ENCODE measurements around the gene ABLIM2. TPM values are rescaled to one million over a fixed set of nuclear protein-coding genes. Genes with fewer than 3 reads are reported as not detected.

Gene ABLIM2
- total RNA-seq, 1 donor from 2014 or later, result 5.2 TPM

- no peak for ATAC-seq
- DNase-seq, result no peak
- TF ChIP-seq CTCF (IDR thresholded peaks at IDR 0.05), result no peak
- intact Hi-C loops (cut with DNase I), result no loop called here
- no peaks in the 10 kb centered on the region for H3K4me1 ChIP-seq
- no peak overlapping the region for H3K4me3 ChIP-seq
- H3K36me3 ChIP-seq, result no peaks in the 10 kb centered on the region
- no peaks in the 10 kb centered on the region for H3K27me3 ChIP-seq (ENCODE audit: low read depth)
- peaks cover 18% of the 10 kb centered on the region for H3K9me3 ChIP-seq
- no peak overlapping the region for H3K27ac ChIP-seq
These were observed 97.0 kb downstream of the ABLIM2 start for GRCh38 chr4:8061573-8061972.

- intact Hi-C loops (cut with DNase I), result no loop called here
- Histone ChIP-seq H3K9me3 (peaks cover 18% of the 10 kb centered on the region), H3K4me3 (no peak overlapping the region), H3K36me3 (no peaks in the 10 kb centered on the region), H3K27ac (no peak overlapping the region), H3K27me3 (ENCODE audit: low read depth) (no peaks in the 10 kb centered on the region), H3K4me1 (no peaks in the 10 kb centered on the region)
- DNase-seq (no peak), ATAC-seq (no peak)
- no peak for TF ChIP-seq CTCF (IDR thresholded peaks at IDR 0.05)
These were observed 97.5 kb downstream of the ABLIM2 start for GRCh38 chr4:8061145-8061544.

GRCh38 chr4:8060632-8061031 lies 98.0 kb downstream of the ABLIM2 start:
- no peaks in the 10 kb centered on the region for H3K27me3 ChIP-seq (ENCODE audit: low read depth)
- DNase-seq (no peak), ATAC-seq (peak in 1 of 2 donors; percentile 46)
- peaks cover 18% of the 10 kb centered on the region for H3K9me3 ChIP-seq
- no peak overlapping the region for H3K4me3 ChIP-seq
- no peak overlapping the region for H3K27ac ChIP-seq
- no peak for TF ChIP-seq CTCF (IDR thresholded peaks at IDR 0.05)
- intact Hi-C loops (cut with DNase I), result no loop called here
- no peaks in the 10 kb centered on the region for H3K36me3 ChIP-seq
- no peaks in the 10 kb centered on the region for H3K4me1 ChIP-seq

- ATAC-seq (no peak), DNase-seq (no peak)
- Histone ChIP-seq H3K4me3 (no peak overlapping the region), H3K4me1 (no peaks in the 10 kb centered on the region), H3K9me3 (no peaks in the 10 kb centered on the region), H3K27ac (no peak overlapping the region), H3K27me3 (ENCODE audit: low read depth) (no peaks in the 10 kb centered on the region), H3K36me3 (no peaks in the 10 kb centered on the region)
- TF ChIP-seq CTCF (IDR thresholded peaks at IDR 0.05), result no peak
- intact Hi-C loops (cut with DNase I), result no loop called here
These were observed 100.6 kb downstream of the ABLIM2 start for GRCh38 chr4:8058031-8058479.

GRCh38 chr4:8055206-8055605 lies 103.4 kb downstream of the ABLIM2 start:
- no peak for TF ChIP-seq CTCF (IDR thresholded peaks at IDR 0.05)
- intact Hi-C loops (cut with DNase I), result no loop called here
- H3K27me3 ChIP-seq (ENCODE audit: low read depth), result no peaks in the 10 kb centered on the region

More at GRCh38 chr4:8055206-8055605, 103.4 kb downstream of the ABLIM2 start:
- H3K4me3 ChIP-seq, result no peak overlapping the region
- H3K27ac ChIP-seq, result no peak overlapping the region
- H3K36me3 ChIP-seq, result no peaks in the 10 kb centered on the region
- DNase-seq, result no peak
- no peak for ATAC-seq
- peaks cover 10% of the 10 kb centered on the region for H3K4me1 ChIP-seq
- H3K9me3 ChIP-seq, result no peaks in the 10 kb centered on the region

All from lower lobe of right lung (tissue), 2 donors.